H9 (cell line): ENCODE measurements around the gene IFNG-AS1. TPM values are rescaled to one million over a fixed set of nuclear protein-coding genes. Genes with fewer than 3 reads are reported as not detected.

ENCODE experiments used
- DNase-seq: peaks from one replicate; pipeline ENCODE4 v3.0.0-alpha.2; 2017
- H2AFZ ChIP-seq: one replicate; pipeline ENCODE4 v1.6.1; 2013; ENCODE audit warnings: mild to moderate bottlenecking, low read length, control low read depth, moderate library complexity
- H2AK5ac ChIP-seq: 2 replicates; pipeline ENCODE4 v1.6.1; 2013; ENCODE audit warnings: low read length, control low read depth, mixed read lengths; ENCODE audit not compliant: insufficient read length
- H2BK120ac ChIP-seq: one replicate; pipeline ENCODE4 v1.6.1; 2013; ENCODE audit warnings: low read depth, mild to moderate bottlenecking, low read length, control low read depth, inconsistent platforms; ENCODE audit not compliant: poor library complexity, severe bottlenecking
- H2BK12ac ChIP-seq: 2 replicates; pipeline ENCODE4 v1.6.1; 2013; ENCODE audit warnings: low read length, control low read depth, mixed read lengths, low read depth; ENCODE audit not compliant: insufficient read length
- H2BK15ac ChIP-seq: 2 replicates; pipeline ENCODE4 v1.6.1; 2013; ENCODE audit warnings: low read depth, low read length, control low read depth
- H2BK20ac ChIP-seq: one replicate; pipeline ENCODE4 v1.6.1; 2013; ENCODE audit warnings: low read depth, mild to moderate bottlenecking, low read length, control low read depth, inconsistent platforms; ENCODE audit not compliant: poor library complexity, severe bottlenecking
- H2BK5ac ChIP-seq: 2 replicates; pipeline ENCODE4 v1.6.1; 2013; ENCODE audit warnings: low read length, control low read depth, mixed read lengths; ENCODE audit not compliant: insufficient read length
- H3K14ac ChIP-seq: 2 replicates; pipeline ENCODE4 v1.6.1; 2013; ENCODE audit warnings: low read length, control low read depth; ENCODE audit not compliant: insufficient read depth
- H3K18ac ChIP-seq: 2 replicates; pipeline ENCODE4 v1.6.1; 2013; ENCODE audit warnings: low read depth, mild to moderate bottlenecking, mixed read lengths, low read length, control low read depth; ENCODE audit not compliant: insufficient read length
- H3K23ac ChIP-seq: 2 replicates; pipeline ENCODE4 v1.6.1; 2013; ENCODE audit warnings: low read length, control low read depth, mixed read lengths, low read depth; ENCODE audit not compliant: insufficient read length
- H3K23me2 ChIP-seq: 2 replicates; pipeline ENCODE4 v1.6.1; 2013; ENCODE audit warnings: low read depth, mild to moderate bottlenecking, mixed read lengths, low read length, control low read depth; ENCODE audit not compliant: insufficient read length, poor library complexity, severe bottlenecking
- H3K27ac ChIP-seq: 2 replicates; pipeline ENCODE4 v1.5.1; 2013; ENCODE audit warnings: low read length, control low read depth, mixed read lengths, low read depth; ENCODE audit not compliant: insufficient read length
- H3K27me3 ChIP-seq: 2 replicates; pipeline ENCODE4 v1.6.1; 2013; ENCODE audit warnings: low read length, control low read depth, inconsistent platforms; ENCODE audit not compliant: insufficient read depth
- H3K4ac ChIP-seq: 2 replicates; pipeline ENCODE4 v1.6.1; 2013; ENCODE audit warnings: low read depth, mild to moderate bottlenecking, control low read depth, inconsistent platforms, low read length, moderate library complexity
- H3K4me1 ChIP-seq: 2 replicates; pipeline ENCODE4 v1.6.1; 2013; ENCODE audit warnings: low read length, control low read depth, inconsistent platforms; ENCODE audit not compliant: insufficient read depth
- H3K4me2 ChIP-seq: 2 replicates; pipeline ENCODE4 v1.6.1; 2013; ENCODE audit warnings: low read length, control low read depth, mixed read lengths; ENCODE audit not compliant: insufficient read length, insufficient read depth
- H3K56ac ChIP-seq: 2 replicates; pipeline ENCODE4 v1.6.1; 2013; ENCODE audit warnings: low read depth, mild to moderate bottlenecking, mixed read lengths, low read length, control low read depth; ENCODE audit not compliant: insufficient read length
- H3K79me1 ChIP-seq: 2 replicates; pipeline ENCODE4 v1.6.1; 2013; ENCODE audit warnings: low read depth, mild to moderate bottlenecking, moderate library complexity, low read length, control low read depth, inconsistent platforms; ENCODE audit not compliant: insufficient read depth, poor library complexity, severe bottlenecking
- H3K79me2 ChIP-seq: 2 replicates; pipeline ENCODE4 v1.6.1; 2013; ENCODE audit warnings: low read length, control low read depth, inconsistent platforms; ENCODE audit not compliant: insufficient read depth
- H3K9ac ChIP-seq: 2 replicates; pipeline ENCODE4 v1.6.1; 2013; ENCODE audit warnings: low read length, control low read depth, mixed read lengths; ENCODE audit not compliant: insufficient read length; ENCODE audit errors: extremely low read depth
- H3K9me3 ChIP-seq: one replicate; pipeline ENCODE4 v1.6.1; 2013; ENCODE audit warnings: low read depth, low read length, inconsistent platforms; ENCODE audit not compliant: control insufficient read depth
- H3T11ph ChIP-seq: one replicate; pipeline ENCODE4 v1.6.1; 2013; ENCODE audit warnings: mild to moderate bottlenecking, low read length, control low read depth, inconsistent platforms
- H4K20me1 ChIP-seq: one replicate; pipeline ENCODE4 v1.6.1; 2013; ENCODE audit not compliant: control insufficient read depth, insufficient read length, insufficient read depth
- H4K5ac ChIP-seq: 2 replicates; pipeline ENCODE4 v1.6.1; 2013; ENCODE audit warnings: low read depth, mild to moderate bottlenecking, mixed read lengths, low read length, control low read depth; ENCODE audit not compliant: insufficient read length
- H4K8ac ChIP-seq: replicated peaks from 2 replicates; pipeline ENCODE4 v1.6.1; 2013; ENCODE audit warnings: low read length, control low read depth, mixed read lengths, low read depth; ENCODE audit not compliant: insufficient read length
- H4K91ac ChIP-seq: 2 replicates; pipeline ENCODE4 v1.6.1; 2013; ENCODE audit warnings: low read depth, mild to moderate bottlenecking, moderate library complexity, mixed read lengths, low read length, control low read depth; ENCODE audit not compliant: insufficient read length
- H3K27ac Mint-ChIP-seq, 3 experiments: 2 replicates in 2 of 3; 3 replicates in 1 of 3; pipeline ENCODE4 v1.8.0; 2020 to 2021; ENCODE audit warnings: mixed read lengths in 3 of 3, mild to moderate bottlenecking in 1 of 3, moderate library complexity in 1 of 3
- H3K27me3 Mint-ChIP-seq: 2 replicates; pipeline ENCODE4 v1.8.0; 2021; ENCODE audit warnings: low read depth, mild to moderate bottlenecking, moderate library complexity, mixed read lengths
- H3K36me3 Mint-ChIP-seq, 3 experiments: 2 replicates in 2 of 3; 3 replicates in 1 of 3; pipeline ENCODE4 v1.8.0; 2020 to 2021; ENCODE audit warnings: low read depth in 3 of 3, mixed read lengths in 3 of 3; ENCODE audit not compliant: insufficient read depth in 1 of 3
- H3K4me1 Mint-ChIP-seq, 2 experiments: 2 replicates each; pipeline ENCODE4 v1.8.0; 2020; ENCODE audit warnings: mixed read lengths in 2 of 2
- H3K4me3 Mint-ChIP-seq, 2 experiments: 2 replicates in 1 of 2; 3 replicates in 1 of 2; pipeline ENCODE4 v1.8.0; 2020 to 2021; ENCODE audit warnings: mild to moderate bottlenecking in 2 of 2, mixed read lengths in 2 of 2, moderate library complexity in 1 of 2
- H3K9me3 Mint-ChIP-seq, 2 experiments: 2 replicates in 1 of 2; 3 replicates in 1 of 2; pipeline ENCODE4 v1.8.0; 2020; ENCODE audit warnings: mild to moderate bottlenecking in 2 of 2, mixed read lengths in 2 of 2, moderate library complexity in 1 of 2
- WGBS: extraction: QIAGEN DNeasy Blood & Tissue Kit; methylation state at CpG from one replicate; pipeline ENCODE4 v1.1.7; 2013; ENCODE audit warnings: missing lambda C conversion rate, low lambda C conversion rate, mixed read lengths; ENCODE audit not compliant: insufficient read length; ENCODE audit errors: extremely low coverage; 5-methylcytosine and 5-hydroxymethylcytosine counted together
- total RNA-seq: library from RNA; stranded (reverse); gene quantifications from 2 replicates; pipeline ENCODE4 v1.2.1, GENCODE V29; 2021
- TF ChIP-seq, protein P1 (sequence below): fragments of 200-600 bp; sonication (generic); conservative IDR thresholded peaks from 3 replicates; pipeline ENCODE4 v1.8.0; 2021; ENCODE audit warnings: antibody characterized with exemption, mild to moderate bottlenecking

IFNG-AS1 gene
- total RNA-seq, 1 experiment from 2014 or later = not detected

DNA sequence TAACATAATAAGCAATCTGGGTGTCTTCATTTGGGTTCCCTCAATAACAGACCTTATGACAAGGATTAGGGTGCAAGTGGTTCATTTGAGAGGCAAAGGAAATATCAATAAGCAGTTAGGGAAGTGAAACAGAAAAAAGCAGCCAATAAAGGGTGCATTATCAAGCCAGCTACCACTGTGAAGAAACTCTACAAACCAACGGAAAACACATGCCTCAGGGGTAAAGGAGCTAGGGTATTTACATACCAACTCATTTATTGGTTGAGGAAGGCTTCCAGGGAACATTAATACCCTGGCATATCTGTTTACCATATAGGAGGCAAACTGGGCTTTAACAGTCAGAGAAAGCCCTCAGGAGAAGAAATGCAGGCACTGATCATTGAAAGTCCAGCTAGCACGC, 22.7 kb upstream of the IFNG-AS1 start:
- H2AK5ac ChIP-seq = no peak overlapping the region
- no peaks in the 10 kb centered on the region for H3K4me1 Mint-ChIP-seq
- H3K27ac ChIP-seq = no peak overlapping the region
- TF ChIP-seq, protein P1, sequence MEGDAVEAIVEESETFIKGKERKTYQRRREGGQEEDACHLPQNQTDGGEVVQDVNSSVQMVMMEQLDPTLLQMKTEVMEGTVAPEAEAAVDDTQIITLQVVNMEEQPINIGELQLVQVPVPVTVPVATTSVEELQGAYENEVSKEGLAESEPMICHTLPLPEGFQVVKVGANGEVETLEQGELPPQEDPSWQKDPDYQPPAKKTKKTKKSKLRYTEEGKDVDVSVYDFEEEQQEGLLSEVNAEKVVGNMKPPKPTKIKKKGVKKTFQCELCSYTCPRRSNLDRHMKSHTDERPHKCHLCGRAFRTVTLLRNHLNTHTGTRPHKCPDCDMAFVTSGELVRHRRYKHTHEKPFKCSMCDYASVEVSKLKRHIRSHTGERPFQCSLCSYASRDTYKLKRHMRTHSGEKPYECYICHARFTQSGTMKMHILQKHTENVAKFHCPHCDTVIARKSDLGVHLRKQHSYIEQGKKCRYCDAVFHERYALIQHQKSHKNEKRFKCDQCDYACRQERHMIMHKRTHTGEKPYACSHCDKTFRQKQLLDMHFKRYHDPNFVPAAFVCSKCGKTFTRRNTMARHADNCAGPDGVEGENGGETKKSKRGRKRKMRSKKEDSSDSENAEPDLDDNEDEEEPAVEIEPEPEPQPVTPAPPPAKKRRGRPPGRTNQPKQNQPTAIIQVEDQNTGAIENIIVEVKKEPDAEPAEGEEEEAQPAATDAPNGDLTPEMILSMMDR = no peak
- H3K27ac Mint-ChIP-seq = no peak overlapping the region
- WGBS = no CpG with 5 or more reads among the region's 2 CpGs
- H3K9me3 ChIP-seq = no peaks in the 10 kb centered on the region
- no peak overlapping the region for H3K4me2 ChIP-seq
- no peak overlapping the region for H2BK5ac ChIP-seq
- no peak for DNase-seq
- H3K56ac ChIP-seq = no peak overlapping the region
- no peaks in the 10 kb centered on the region for H3K9me3 Mint-ChIP-seq
- H4K20me1 ChIP-seq = no peaks in the 10 kb centered on the region
- H3K23ac ChIP-seq = no peak overlapping the region
- H4K91ac ChIP-seq = no peak overlapping the region
- no peaks in the 10 kb centered on the region for H3K27me3 ChIP-seq
- no peak overlapping the region for H3K4me3 Mint-ChIP-seq
- no peak overlapping the region for H2BK12ac ChIP-seq
- H3K36me3 Mint-ChIP-seq = no peaks in the 10 kb centered on the region
- H2BK120ac ChIP-seq = no peak overlapping the region
- no peak overlapping the region for H4K5ac ChIP-seq
- H3K79me2 ChIP-seq = no peaks in the 10 kb centered on the region
- H3K14ac ChIP-seq = no peak overlapping the region
- no peak overlapping the region for H2BK20ac ChIP-seq
- H3K9ac ChIP-seq = no peak overlapping the region
- no peak overlapping the region for H2BK15ac ChIP-seq
- H3K79me1 ChIP-seq = no peaks in the 10 kb centered on the region
- H3K23me2 ChIP-seq = no peaks in the 10 kb centered on the region
- H3K4me1 ChIP-seq = no peaks in the 10 kb centered on the region
- H3K18ac ChIP-seq = no peak overlapping the region
- no peak overlapping the region for H3T11ph ChIP-seq
- no peak overlapping the region for H2AFZ ChIP-seq
- H3K27me3 Mint-ChIP-seq = no peaks in the 10 kb centered on the region; the same call in 1 of the 2 replicates
- no peak overlapping the region for H3K4ac ChIP-seq
- no peak overlapping the region for H4K8ac ChIP-seq
